ENCODE data around the gene TRIO.

DNA sequence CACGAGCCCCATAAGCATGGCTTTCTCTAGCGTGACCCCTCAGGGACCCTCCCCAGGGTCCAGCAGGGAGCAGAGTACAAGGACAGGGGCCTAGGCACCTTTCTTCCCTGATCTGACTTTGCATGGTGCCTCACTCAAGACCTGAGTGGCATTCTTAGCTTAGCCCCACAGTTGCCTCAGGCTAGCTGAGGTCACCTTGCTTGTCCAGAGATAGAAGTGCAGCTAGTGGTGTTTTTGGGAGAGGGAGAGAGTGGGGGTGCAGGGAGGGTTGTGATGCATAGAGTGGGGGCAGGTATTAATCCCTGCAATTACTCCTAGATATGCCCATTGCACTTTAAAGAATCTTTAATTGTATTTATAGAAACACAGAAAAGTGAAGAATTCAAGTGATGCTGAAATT, 8.4 kb upstream of the TRIO start:
- TF ChIP-seq, protein P1, sequence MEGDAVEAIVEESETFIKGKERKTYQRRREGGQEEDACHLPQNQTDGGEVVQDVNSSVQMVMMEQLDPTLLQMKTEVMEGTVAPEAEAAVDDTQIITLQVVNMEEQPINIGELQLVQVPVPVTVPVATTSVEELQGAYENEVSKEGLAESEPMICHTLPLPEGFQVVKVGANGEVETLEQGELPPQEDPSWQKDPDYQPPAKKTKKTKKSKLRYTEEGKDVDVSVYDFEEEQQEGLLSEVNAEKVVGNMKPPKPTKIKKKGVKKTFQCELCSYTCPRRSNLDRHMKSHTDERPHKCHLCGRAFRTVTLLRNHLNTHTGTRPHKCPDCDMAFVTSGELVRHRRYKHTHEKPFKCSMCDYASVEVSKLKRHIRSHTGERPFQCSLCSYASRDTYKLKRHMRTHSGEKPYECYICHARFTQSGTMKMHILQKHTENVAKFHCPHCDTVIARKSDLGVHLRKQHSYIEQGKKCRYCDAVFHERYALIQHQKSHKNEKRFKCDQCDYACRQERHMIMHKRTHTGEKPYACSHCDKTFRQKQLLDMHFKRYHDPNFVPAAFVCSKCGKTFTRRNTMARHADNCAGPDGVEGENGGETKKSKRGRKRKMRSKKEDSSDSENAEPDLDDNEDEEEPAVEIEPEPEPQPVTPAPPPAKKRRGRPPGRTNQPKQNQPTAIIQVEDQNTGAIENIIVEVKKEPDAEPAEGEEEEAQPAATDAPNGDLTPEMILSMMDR (conservative IDR thresholded peaks at IDR 0.05; ENCODE audit: low read depth, low read length) = no peak
- no peak for TF ChIP-seq EZH2 (IDR thresholded peaks at IDR 0.05; ENCODE audit: low read length, unreplicated experiment)
- TF ChIP-seq EZH2phosphoT487 (IDR thresholded peaks at IDR 0.05; ENCODE audit: borderline replicate concordance, low read length) = no peak
